Effector CD4-positive, alpha-beta T cell (primary cell): Measurements from ENCODE around the gene BCAP29.
"Not testable (repeated sequence)": the region's sequence is repeated elsewhere in the genome, so short reads cannot be mapped to it uniquely, and the experiment has no call there.

Experiments
- DNase-seq: peaks from one replicate; pipeline ENCODE4 v3.0.0-alpha.2; 2020
- total RNA-seq: gene quantifications from one replicate; lab custom pipeline; 2026; lab: John Stamatoyannopoulos, UW

The BCAP29 gene
- 1.5 reads per million for total RNA-seq

DNA sequence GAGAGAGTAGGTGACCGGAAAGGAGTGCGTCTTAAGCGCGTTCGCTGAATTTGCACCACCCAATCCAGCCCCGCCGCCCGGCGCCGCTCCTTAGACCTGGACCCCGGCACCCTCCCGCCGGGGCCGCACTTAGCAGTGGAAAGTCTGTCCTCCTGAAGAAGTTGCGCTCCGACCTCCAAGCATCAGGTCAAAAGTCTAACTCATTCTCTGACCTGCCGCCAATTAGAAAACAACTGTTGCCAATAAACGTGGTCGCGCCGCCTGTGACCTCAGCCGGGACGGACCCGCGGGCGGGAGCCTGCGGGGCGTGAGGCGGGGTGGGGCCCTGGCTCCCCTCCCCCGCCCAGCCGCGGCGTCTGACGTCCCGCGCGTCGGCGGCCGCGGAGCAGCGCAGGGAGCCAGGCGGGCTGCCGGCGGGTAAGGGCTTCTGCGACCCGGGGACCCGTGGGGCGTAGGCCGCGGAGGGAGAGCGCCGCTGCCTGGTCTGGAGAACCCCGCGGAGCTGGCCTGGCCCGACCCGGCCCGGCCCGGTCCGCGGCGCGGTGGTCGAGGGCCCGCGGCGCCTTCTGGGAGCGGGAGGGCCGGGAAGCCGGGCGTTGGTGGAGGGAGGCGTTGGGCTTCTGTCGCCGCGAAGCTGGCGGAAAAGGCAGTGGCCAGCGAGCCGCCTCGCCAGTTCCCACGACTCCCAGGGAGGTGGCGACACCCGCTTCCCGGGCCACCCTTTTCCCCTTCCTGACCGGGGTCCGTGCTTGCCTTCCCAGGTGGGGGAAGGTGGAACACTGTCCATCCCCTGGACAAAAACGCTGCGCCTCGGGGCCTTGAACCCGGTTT is at the start of gene BCAP29:
Gene BCAP29 (plus strand): TSS at position 362 of the 831 bp plus-strand sequence. CDS start 527 bp downstream, outside the sequence.
- peak; percentile 53 for DNase-seq

DNA sequence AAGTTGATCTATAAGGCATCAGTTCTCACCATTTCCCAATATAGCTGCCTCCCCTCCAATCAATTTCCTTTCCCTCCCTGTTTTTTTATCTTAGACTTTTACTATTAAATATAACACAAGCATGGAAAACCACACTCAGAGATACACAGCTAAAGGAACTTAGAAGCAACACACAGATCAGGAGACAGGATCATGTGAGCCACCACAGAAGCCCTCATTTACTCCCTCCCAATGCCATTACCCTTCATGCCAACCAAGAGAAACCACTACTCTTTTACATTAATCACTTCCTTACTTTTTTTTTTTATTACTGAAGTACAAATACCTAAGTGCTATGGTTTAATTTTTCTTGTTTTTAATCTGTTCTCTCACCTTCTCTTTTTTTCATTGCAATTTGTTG is 49.3 kb upstream of the BCAP29 start:
- no peak for DNase-seq

- no peak for DNase-seq
These were observed 45.9 kb upstream of the BCAP29 start for GRCh38 chr7:107534139-107534538.

- DNase-seq = not testable (repeated sequence)
These were observed 42.8 kb upstream of the BCAP29 start for GRCh38 chr7:107537228-107537627.

DNA sequence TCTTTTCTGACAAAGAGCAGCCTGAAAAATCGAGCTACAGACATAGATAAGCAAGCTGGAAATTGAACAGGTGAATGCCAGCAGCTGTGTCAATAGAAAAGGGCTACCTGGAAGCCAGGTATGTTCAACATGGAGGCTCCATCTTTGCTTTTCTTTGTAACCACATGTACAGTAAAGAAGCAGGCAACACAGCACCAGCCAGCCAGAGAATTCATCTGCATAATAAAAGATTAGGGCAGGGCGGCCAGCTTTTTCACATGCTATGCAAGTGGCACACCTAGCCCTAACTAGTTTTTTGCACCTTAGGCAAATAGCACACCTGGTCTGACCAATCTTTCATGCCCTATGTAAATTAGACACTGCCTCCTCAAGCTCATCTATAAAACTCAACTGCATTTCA is 42.0 kb upstream of the BCAP29 start:
- no peak for DNase-seq

- no peak for DNase-seq
These were observed 36.6 kb upstream of the BCAP29 start for GRCh38 chr7:107543338-107543993.

GRCh38 chr7:107544848-107545591 is 35.0 kb upstream of the BCAP29 start:
- no peak for DNase-seq

- DNase-seq = no peak
These were observed 28.1 kb upstream of the BCAP29 start for GRCh38 chr7:107551936-107552335.

DNA sequence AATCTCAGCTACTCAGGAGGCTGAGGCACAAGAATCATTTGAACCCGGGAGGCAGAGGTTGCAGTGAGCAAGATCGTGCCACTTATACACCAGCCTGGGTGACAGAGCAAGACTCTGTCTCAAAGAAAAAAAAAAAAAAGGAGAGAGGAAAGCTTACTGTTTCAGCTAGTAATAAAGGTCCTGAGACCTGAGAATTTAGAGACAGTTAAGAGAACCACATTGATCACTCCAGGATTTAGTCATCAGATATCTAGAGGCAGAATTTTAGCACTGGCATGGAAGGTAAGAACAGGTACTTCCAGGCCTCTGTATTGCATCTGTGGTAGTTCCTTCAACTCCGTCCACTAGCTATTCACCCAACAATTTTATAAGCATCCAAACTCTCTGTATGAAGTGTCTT is 24.2 kb upstream of the BCAP29 start:
- no peak for DNase-seq

DNA sequence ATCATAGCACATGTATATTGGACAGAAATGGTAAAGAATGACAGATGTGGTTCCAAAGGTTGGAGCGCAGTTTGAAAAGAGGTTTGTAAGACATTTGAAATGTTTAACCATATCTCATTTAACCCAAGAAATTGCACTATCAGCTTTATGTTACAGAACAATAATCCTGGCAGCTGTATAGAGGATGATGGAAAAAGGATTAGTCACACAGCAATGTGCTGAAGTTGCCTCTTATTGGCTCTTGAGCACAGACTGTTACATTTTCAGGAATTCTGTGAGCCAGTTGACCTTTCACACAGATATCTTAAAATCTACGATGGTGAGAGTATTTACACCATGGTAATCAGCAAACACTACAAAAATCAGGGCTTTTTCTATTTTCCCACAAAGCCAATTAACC is 20.2 kb upstream of the BCAP29 start:
- DNase-seq = no peak

DNA sequence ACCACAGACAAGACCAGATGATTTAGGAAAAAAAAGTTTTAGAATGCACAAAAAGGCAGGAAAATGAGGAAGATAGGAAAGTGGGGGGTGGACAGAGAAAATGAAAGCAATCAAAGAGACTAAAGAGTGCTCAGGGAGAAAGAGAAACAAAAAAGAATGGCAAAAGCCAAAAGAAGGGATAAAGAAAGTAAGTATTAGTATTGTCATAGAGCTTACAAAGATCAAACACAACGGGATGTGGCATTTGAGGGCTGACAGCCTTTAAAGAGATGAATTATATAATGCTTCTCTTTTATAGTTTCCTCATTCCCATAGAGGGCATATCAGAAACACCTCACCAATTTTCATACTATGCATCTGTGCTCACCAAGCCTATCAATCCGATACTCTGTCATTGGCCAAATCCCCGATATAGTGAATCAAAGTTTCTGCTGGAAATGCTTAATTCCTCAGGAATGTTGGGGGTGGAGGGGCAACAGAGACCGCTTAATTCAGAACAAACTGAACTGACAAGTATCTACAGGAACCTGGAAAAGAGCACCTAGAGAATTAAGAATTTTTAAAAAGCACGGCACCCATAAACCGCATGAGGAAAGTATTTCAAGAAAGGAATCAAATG is 19.0 kb upstream of the BCAP29 start:
- peak; percentile 46 for DNase-seq

DNA sequence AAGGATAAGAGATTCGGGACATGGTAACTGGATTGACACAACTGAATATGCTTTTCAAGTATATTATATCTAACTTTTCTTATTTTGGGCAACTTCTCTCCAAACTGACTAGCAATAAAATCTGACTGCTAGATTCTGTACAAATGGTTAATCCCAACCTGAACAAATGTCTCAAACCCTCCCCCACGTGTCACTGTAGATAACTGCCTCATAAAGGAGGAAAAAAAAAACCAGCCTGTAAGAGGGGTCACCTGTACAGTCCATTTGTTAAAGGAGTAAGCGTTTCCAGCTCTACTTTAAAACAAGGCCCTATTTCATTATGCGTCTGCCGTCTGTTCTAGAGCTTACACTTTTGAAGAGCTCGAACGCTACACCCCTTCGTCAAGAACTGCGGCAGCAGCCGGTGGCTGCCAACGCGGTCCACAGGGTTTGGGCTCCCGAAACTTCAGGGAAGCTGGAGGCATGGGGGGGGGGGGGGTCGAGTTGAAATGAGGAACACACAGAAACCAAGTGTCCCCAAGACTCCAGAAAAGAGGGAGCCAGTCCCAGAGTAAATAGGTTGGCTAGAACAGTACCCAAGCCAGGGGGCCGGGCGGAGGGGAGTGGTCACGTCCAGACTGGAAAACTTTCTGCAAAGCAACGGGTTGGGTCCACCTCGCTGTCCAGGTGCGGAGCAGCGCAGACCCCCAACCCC is 16.8 kb upstream of the BCAP29 start:
- DNase-seq = no peak

- DNase-seq = peak; percentile 80
These were observed 16.1 kb upstream of the BCAP29 start, which contains the start of the genes COG5 and DUS4L for GRCh38 chr7:107563775-107564552. TSS of gene COG5 (minus strand) at chr7:107563920. CDS start at chr7:107563896, 24 bp downstream. TSS of gene DUS4L (plus strand) at chr7:107563971. CDS start at chr7:107567071, 3,100 bp downstream.

DNA sequence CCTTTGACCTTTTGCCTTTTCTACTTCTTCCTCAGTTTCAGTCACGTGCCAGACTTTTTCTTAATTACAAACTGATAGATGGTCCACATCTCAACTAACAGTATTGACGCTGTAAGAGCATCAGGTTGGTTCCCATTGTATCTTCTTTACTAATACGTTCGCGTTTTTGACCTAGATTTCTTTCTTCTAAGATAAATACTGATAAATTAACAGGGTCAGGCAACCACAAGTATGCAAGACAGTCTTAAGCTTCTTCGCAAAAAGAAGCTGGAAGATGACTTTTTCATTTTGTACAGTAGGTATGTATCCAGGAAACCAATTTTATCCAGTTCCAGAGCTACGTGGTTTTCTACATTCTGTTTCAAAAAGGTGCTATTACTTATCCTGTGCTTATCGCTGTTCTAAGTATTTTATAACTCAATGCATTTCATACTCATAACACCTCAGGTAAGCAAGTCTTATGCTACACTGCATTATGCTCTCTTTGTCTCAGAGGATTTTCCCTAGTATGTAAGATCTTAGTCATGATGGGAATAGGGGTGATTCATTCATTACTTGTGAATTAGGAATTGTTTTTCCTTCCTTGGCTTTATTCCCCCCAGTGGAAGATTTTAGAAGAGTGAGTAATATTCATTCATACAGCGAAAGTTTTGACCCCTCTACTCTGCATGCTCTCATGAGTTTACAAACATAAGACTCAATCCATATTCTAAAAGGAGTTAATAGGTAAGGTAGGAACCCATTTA is 15.3 kb upstream of the BCAP29 start:
- DNase-seq = no peak

- DNase-seq = no peak
These were observed 9.7 kb upstream of the BCAP29 start for GRCh38 chr7:107570298-107570697.

GRCh38 chr7:107573537-107573936 is 6.5 kb upstream of the BCAP29 start:
- no peak for DNase-seq

- DNase-seq = no peak
These were observed 527 bp upstream of the BCAP29 start for GRCh38 chr7:107579554-107579884.

DNA sequence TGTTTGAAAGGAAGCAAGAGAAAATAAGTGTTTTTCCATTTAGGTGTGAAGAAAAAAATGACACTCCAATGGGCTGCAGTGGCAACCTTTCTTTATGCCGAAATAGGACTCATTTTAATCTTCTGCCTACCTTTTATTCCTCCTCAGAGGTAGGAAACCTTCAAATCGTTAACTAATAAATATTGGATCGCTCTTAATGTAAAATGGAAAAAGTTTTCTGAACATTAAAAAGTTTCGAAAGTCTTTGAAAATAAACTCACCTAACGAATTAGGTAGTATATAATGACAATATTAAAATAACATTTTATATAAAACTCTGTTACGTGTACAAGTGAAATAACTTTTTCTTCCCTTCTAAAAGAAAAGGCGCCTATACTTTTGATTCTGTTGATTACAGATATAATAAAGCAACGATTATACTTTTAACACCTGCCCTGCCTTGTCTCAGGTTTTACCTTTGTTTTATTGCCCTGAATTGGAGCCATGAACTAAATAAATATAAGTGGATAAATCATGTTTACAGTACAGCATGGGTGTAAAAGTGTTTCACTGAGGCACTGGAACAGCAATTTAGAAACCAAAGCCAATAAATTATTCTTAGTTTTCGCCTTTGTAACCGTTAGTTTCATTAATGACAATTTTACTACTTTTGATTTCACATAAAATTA is 804 bp downstream of the BCAP29 start:
- no peak for DNase-seq

- DNase-seq = no peak
These were observed 1.5 kb downstream of the BCAP29 start for GRCh38 chr7:107581387-107582013.

GRCh38 chr7:107582875-107583274 is 2.8 kb downstream of the BCAP29 start:
- no peak for DNase-seq
